ENCODE measurements around the gene HAUS5. TPM values are rescaled to one million over a fixed set of nuclear protein-coding genes. Genes with fewer than 3 reads are reported as not detected.

The HAUS5 gene
- total RNA-seq, 1 experiment from 2014 or later = 32.9 TPM

DNA sequence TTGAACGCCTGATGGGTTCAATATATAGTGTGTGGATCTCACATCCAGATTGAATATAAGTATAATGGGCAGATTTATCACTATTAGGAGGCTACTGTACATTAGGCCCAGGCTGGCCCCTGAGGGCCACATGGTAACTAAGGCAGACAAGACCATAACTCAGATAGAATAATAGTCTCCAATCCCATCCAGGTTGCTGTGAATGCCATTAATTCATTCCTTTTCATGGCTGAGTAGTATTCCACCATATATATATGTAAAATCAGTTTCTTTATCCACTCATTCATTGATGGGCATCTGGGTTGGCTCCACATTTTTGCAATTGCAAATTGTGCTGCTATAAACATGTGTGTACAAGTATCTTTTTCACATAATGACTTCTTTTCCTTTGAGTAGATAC, 34.6 kb upstream of the HAUS5 start:
- Histone ChIP-seq H3K4me1 (ENCODE audit: insufficient read depth, low read length) (no peaks in the 10 kb centered on the region), H3K9ac (ENCODE audit: extremely low read depth, insufficient read length, low read length) (no peak overlapping the region), H3K4me2 (ENCODE audit: insufficient read depth, insufficient read length, low read length) (no peak overlapping the region), H3K14ac (ENCODE audit: insufficient read depth, low read length) (no peak overlapping the region), H3K56ac (ENCODE audit: insufficient read length, low read depth, low read length) (no peak overlapping the region), H3T11ph (ENCODE audit: low read length) (no peak overlapping the region), H2AFZ (ENCODE audit: low read length) (no peak overlapping the region), H2BK20ac (ENCODE audit: low read depth, low read length, poor library complexity, severe bottlenecking) (no peak overlapping the region), H3K9me3 (ENCODE audit: control insufficient read depth, low read depth, low read length) (peaks cover 17% of the 10 kb centered on the region), H4K5ac (ENCODE audit: insufficient read length, low read depth, low read length) (no peak overlapping the region), H3K4ac (ENCODE audit: low read depth, low read length) (no peak overlapping the region), H2BK120ac (ENCODE audit: low read depth, low read length, poor library complexity, severe bottlenecking) (no peak overlapping the region), H2BK12ac (ENCODE audit: insufficient read length, low read depth, low read length) (no peak overlapping the region), H3K23ac (ENCODE audit: insufficient read length, low read depth, low read length) (no peak overlapping the region), H2BK15ac (ENCODE audit: low read depth, low read length) (no peak overlapping the region), H3K79me2 (ENCODE audit: insufficient read depth, low read length) (no peaks in the 10 kb centered on the region), H3K23me2 (ENCODE audit: insufficient read length, low read depth, low read length, poor library complexity, severe bottlenecking) (no peaks in the 10 kb centered on the region), H2BK5ac (ENCODE audit: insufficient read length, low read length) (no peak overlapping the region), H4K8ac (replicated peaks; ENCODE audit: insufficient read length, low read depth, low read length) (no peak overlapping the region), H4K91ac (ENCODE audit: insufficient read length, low read depth, low read length) (no peak overlapping the region), H4K20me1 (ENCODE audit: control insufficient read depth, insufficient read depth, insufficient read length) (no peaks in the 10 kb centered on the region), H2AK5ac (ENCODE audit: insufficient read length, low read length) (no peak overlapping the region), H3K79me1 (ENCODE audit: insufficient read depth, low read depth, low read length, poor library complexity, severe bottlenecking) (no peaks in the 10 kb centered on the region), H3K18ac (ENCODE audit: insufficient read length, low read depth, low read length) (no peak overlapping the region), H3K27me3 (ENCODE audit: insufficient read depth, low read length) (no peaks in the 10 kb centered on the region; the same call in 1 of the 2 replicates), H3K27ac (ENCODE audit: insufficient read length, low read depth, low read length) (no peak overlapping the region)
- Mint-ChIP-seq H3K36me3 (ENCODE audit: insufficient read depth in 1 of 3, low read depth in 3 of 3) (peaks cover 7 to 18% (median 15%) of the 10 kb centered on the region in 3 experiments), H3K27me3 (ENCODE audit: low read depth) (peaks cover 45% of the 10 kb centered on the region), H3K4me1 (no peaks in the 10 kb centered on the region), H3K9me3 (peaks cover 30 to 48% of the 10 kb centered on the region in 2 experiments), H3K27ac (no peak overlapping the region), H3K4me3 (no peak overlapping the region)
- WGBS (ENCODE audit: extremely low coverage, insufficient read length, low lambda C conversion rate) = no CpG with 5 or more reads among the region's 1 CpG
- no peak for TF ChIP-seq CTCF (conservative IDR thresholded peaks at IDR 0.05)
- DNase-seq = no peak

All from H9 (cell line).